IMR-90 (cell line): Measurements from ENCODE around the gene MAP2K6.

Source experiments
- CEBPB ChIP-seq: IDR thresholded peaks from 2 replicates; pipeline ENCODE4 v1.6.1; 2012; ENCODE audit warnings: low read depth, low read length, improper control_type of control experiment
- CHD1 ChIP-seq: IDR thresholded peaks from 2 replicates; pipeline ENCODE4 v1.6.1; 2012; ENCODE audit warnings: low read depth, low read length, improper control_type of control experiment
- FOS ChIP-seq: fragments of 150-350 bp; IDR thresholded peaks from 2 replicates; pipeline ENCODE4 v1.6.1; 2016; ENCODE audit warnings: low read depth, low read length
- MAFK ChIP-seq: IDR thresholded peaks from 2 replicates; pipeline ENCODE4 v1.6.1; 2012; ENCODE audit warnings: low read depth, low read length, improper control_type of control experiment
- MAZ ChIP-seq: IDR thresholded peaks from 2 replicates; pipeline ENCODE4 v1.6.1; 2012; ENCODE audit warnings: low read depth, mild to moderate bottlenecking, low read length, improper control_type of control experiment, moderate library complexity, borderline replicate concordance
- MXI1 ChIP-seq: IDR thresholded peaks from 2 replicates; pipeline ENCODE4 v1.6.1; 2012; ENCODE audit warnings: low read depth, mild to moderate bottlenecking, low read length, moderate library complexity, borderline replicate concordance
- POLR2A ChIP-seq: IDR thresholded peaks from 2 replicates; pipeline ENCODE4 v1.6.1; 2012; ENCODE audit warnings: mild to moderate bottlenecking, low read depth, low read length
- RAD21 ChIP-seq: IDR thresholded peaks from 2 replicates; pipeline ENCODE4 v1.6.1; 2012; ENCODE audit warnings: low read length, improper control_type of control experiment
- RCOR1 ChIP-seq: IDR thresholded peaks from 2 replicates; pipeline ENCODE4 v1.6.1; 2012; ENCODE audit warnings: mild to moderate bottlenecking, low read length, improper control_type of control experiment; ENCODE audit not compliant: insufficient replicate concordance
- RFX5 ChIP-seq: IDR thresholded peaks from 2 replicates; pipeline ENCODE4 v1.8.0; 2012; ENCODE audit warnings: low read depth, mild to moderate bottlenecking, low read length, moderate library complexity
- SMC3 ChIP-seq: fragments of 150-350 bp; IDR thresholded peaks from 2 replicates; pipeline ENCODE4 v1.6.1; 2016; ENCODE audit warnings: low read depth, mild to moderate bottlenecking, antibody characterized with exemption, low read length, moderate library complexity
- TF ChIP-seq, protein P1 (sequence below): conservative IDR thresholded peaks from 2 replicates; pipeline ENCODE4 v1.5.1; 2012; ENCODE audit warnings: mild to moderate bottlenecking, low read depth, low read length, improper control_type of control experiment
- TF ChIP-seq, protein P2 (sequence below): fragments of 150-350 bp; IDR thresholded peaks from 2 replicates; pipeline ENCODE4 v1.6.1; 2017; ENCODE audit warnings: mild to moderate bottlenecking, antibody characterized with exemption, low read length, low read depth

GRCh38 chr17:69581061-69581961 is 166.8 kb downstream of the MAP2K6 start:
- TF ChIP-seq RFX5 (no peak), MXI1 (no peak), CHD1 (no peak), RAD21 (no peak), POLR2A (no peak), MAFK (no peak), SMC3 (no peak), MAZ (no peak), RCOR1 (no peak), FOS (no peak), CEBPB (no peak)
- TF ChIP-seq, protein P1, sequence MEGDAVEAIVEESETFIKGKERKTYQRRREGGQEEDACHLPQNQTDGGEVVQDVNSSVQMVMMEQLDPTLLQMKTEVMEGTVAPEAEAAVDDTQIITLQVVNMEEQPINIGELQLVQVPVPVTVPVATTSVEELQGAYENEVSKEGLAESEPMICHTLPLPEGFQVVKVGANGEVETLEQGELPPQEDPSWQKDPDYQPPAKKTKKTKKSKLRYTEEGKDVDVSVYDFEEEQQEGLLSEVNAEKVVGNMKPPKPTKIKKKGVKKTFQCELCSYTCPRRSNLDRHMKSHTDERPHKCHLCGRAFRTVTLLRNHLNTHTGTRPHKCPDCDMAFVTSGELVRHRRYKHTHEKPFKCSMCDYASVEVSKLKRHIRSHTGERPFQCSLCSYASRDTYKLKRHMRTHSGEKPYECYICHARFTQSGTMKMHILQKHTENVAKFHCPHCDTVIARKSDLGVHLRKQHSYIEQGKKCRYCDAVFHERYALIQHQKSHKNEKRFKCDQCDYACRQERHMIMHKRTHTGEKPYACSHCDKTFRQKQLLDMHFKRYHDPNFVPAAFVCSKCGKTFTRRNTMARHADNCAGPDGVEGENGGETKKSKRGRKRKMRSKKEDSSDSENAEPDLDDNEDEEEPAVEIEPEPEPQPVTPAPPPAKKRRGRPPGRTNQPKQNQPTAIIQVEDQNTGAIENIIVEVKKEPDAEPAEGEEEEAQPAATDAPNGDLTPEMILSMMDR, result no peak
- TF ChIP-seq, protein P2, sequence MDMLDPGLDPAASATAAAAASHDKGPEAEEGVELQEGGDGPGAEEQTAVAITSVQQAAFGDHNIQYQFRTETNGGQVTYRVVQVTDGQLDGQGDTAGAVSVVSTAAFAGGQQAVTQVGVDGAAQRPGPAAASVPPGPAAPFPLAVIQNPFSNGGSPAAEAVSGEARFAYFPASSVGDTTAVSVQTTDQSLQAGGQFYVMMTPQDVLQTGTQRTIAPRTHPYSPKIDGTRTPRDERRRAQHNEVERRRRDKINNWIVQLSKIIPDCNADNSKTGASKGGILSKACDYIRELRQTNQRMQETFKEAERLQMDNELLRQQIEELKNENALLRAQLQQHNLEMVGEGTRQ, result no peak
